ENCODE measurements around the gene TMEM52. TPM values are rescaled to one million over a fixed set of nuclear protein-coding genes. Genes with fewer than 3 reads are reported as not detected.
A peak's percentile ranks its signal among the peaks of the same experiment; 100 is the strongest.

TMEM52 gene
- total RNA-seq, 1 experiment from 2014 or later: 1.2 TPM

DNA sequence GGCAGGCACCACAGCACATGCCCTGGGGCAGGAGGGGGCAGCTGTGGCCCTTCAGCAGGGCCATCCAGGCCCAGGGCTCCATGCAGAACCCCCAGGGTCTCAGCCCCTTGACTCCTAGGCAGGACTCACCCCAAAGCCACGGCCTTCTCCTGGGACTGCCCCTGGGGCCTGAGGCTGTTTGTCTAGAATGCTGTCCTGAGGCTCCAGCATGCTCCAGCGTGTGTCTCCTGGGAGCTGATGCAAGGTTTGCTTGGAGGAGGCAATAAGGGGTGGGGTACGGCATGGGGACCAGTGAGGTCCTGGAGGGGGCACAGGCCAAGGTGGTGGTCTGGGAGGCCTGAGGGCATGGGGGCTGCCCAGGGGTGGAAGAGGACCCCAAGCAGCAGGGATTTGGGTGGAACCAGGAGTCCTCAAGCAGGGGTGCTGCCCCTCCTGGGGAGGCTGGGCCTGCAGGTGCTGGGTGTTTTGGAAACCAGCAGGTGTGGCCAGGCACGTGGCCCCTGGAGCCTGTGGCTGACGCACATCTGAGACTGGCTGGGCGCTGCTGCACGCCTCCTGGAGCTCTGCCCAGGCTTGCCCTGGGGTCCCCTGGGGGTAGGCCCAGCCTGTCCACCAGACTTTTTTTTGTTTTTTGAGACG is 11.9 kb downstream of the TMEM52 start:
- H3K27ac Mint-ChIP-seq (ENCODE audit: low read depth, unreplicated experiment): peak overlapping the region; percentile 78
- TF ChIP-seq, protein P1, sequence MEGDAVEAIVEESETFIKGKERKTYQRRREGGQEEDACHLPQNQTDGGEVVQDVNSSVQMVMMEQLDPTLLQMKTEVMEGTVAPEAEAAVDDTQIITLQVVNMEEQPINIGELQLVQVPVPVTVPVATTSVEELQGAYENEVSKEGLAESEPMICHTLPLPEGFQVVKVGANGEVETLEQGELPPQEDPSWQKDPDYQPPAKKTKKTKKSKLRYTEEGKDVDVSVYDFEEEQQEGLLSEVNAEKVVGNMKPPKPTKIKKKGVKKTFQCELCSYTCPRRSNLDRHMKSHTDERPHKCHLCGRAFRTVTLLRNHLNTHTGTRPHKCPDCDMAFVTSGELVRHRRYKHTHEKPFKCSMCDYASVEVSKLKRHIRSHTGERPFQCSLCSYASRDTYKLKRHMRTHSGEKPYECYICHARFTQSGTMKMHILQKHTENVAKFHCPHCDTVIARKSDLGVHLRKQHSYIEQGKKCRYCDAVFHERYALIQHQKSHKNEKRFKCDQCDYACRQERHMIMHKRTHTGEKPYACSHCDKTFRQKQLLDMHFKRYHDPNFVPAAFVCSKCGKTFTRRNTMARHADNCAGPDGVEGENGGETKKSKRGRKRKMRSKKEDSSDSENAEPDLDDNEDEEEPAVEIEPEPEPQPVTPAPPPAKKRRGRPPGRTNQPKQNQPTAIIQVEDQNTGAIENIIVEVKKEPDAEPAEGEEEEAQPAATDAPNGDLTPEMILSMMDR (IDR thresholded peaks at IDR 0.05; ENCODE audit: unreplicated experiment): no peak
- peaks cover 13% of the 10 kb centered on the region for H3K4me1 Mint-ChIP-seq (ENCODE audit: insufficient read depth, unreplicated experiment)
- no TSS peak for BruUV-seq (replicated peaks)
- peak; percentile 81 for DNase-seq (ENCODE audit: unreplicated experiment)
- peaks cover 5% of the 10 kb centered on the region for H3K36me3 Mint-ChIP-seq (ENCODE audit: insufficient read depth, unreplicated experiment)
- peak overlapping the region; percentile 69 for H3K4me3 Mint-ChIP-seq (ENCODE audit: unreplicated experiment)
- ChIA-PET CTCF (interaction anchor here (0.6 to 4.6 kb wide), 21 partner anchors 9 to 1555 kb away, joined by 3 to 35 read pairs (median 4); no protein-coding TSS in a partner anchor), POLR2A (interaction anchor here (0.6 to 5.2 kb wide), 15 partner anchors 8 to 214 kb away, joined by 3 to 42 read pairs (median 4); partner anchors contain the start of gene NADK)
- intact Hi-C loops (cut with micrococcal nuclease): loop anchor here (2.0 kb wide), 1 partner anchor 126 kb away; no protein-coding TSS in a partner anchor
- no peaks in the 10 kb centered on the region for H3K27me3 Mint-ChIP-seq (ENCODE audit: insufficient read depth, unreplicated experiment)
- H3K9me3 Mint-ChIP-seq (ENCODE audit: unreplicated experiment): no peaks in the 10 kb centered on the region

DNA sequence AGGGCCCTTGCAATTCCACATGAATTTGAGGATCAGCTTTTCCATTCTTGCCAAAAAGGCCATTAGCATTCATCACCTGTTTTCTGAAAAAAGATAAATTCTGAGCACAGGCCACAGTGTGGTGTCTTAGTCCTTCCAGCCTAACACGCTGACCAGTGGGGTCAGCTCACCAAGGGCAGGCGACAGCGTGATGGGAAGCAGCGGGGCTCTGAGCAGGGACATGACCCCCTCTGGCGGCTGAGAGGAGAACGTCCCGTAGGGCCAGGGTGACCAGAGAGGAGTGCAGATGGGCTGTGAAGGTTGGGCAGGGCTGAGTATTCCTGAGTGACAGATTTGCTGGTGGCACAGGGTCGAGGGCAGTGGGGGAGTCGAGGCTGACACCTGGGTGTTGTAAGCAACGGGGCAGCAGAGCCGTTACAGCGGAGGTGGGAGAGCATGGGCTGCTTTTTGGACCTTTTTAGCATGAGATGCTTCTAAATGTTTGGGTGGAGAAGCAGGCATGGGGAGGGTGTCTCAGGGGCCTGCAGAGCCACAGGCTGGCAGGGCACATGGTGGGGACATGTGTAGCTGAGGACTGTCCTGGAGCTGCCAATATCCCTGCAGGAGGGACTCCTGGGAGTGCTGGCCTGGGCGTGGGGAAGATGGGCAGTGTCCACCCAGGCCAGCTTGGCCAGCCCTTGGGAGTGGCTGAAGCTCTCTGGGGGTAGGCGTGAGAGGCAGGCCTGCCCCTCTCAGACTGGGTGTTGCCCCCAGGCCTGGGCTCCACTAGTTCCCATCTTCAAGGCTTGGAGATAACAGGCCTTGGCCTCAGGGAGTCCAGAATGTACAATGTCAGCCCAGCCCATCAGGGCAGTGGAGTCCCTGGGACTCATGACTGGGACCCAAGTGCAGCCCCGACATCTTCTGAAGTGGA is 12.6 kb downstream of the TMEM52 start:
- H3K27ac Mint-ChIP-seq (ENCODE audit: low read depth, unreplicated experiment): peak overlapping the region; percentile 78
- peaks cover 5% of the 10 kb centered on the region for H3K36me3 Mint-ChIP-seq (ENCODE audit: insufficient read depth, unreplicated experiment)
- peak; percentile 83 for DNase-seq (ENCODE audit: unreplicated experiment)
- POLR2A ChIA-PET: interaction anchor here (0.7 to 5.2 kb wide), 16 partner anchors 10 to 148 kb away, joined by 3 to 42 read pairs (median 6); partner anchors contain the start of gene NADK
- no TSS peak for BruUV-seq (replicated peaks)
- H3K4me1 Mint-ChIP-seq (ENCODE audit: insufficient read depth, unreplicated experiment): peaks cover 13% of the 10 kb centered on the region
- H3K27me3 Mint-ChIP-seq (ENCODE audit: insufficient read depth, unreplicated experiment): no peaks in the 10 kb centered on the region
- TF ChIP-seq, protein P1 (IDR thresholded peaks at IDR 0.05; ENCODE audit: unreplicated experiment): peak; percentile 91
- intact Hi-C loops (cut with micrococcal nuclease): loop anchor here (1.0 to 2.0 kb wide), 3 partner anchors 117 to 142 kb away; no protein-coding TSS in a partner anchor
- CTCF ChIA-PET: interaction anchor here (0.6 to 4.6 kb wide), 35 partner anchors 8 to 1556 kb away, joined by 3 to 35 read pairs (median 4); no protein-coding TSS in a partner anchor
- H3K4me3 Mint-ChIP-seq (ENCODE audit: unreplicated experiment): peak overlapping the region; percentile 41
- H3K9me3 Mint-ChIP-seq (ENCODE audit: unreplicated experiment): no peaks in the 10 kb centered on the region

DNA sequence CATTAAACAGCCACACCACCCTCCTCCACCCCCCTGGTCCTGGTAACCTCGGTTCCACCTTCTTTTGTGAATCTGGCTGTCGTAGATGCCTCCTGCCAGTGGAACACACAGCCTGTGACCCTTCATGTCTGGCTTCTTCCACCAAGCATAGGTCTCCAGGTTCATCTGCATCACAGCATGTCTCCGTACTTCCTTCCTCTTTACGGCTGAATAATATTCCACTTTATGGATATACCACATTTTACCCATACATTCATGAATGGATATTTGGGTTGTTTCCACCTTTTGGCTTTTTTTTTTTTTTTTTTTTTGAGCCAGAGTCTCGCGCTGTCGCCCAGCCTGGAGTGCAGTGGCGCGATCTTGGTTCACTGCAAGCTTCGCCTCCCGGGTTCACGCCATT is 15.9 kb downstream of the TMEM52 start:
- Mint-ChIP-seq H3K27me3 (ENCODE audit: insufficient read depth, unreplicated experiment) (no peaks in the 10 kb centered on the region), H3K4me1 (ENCODE audit: insufficient read depth, unreplicated experiment) (peaks cover 8% of the 10 kb centered on the region), H3K9me3 (ENCODE audit: unreplicated experiment) (no peaks in the 10 kb centered on the region), H3K27ac (ENCODE audit: low read depth, unreplicated experiment) (no peak overlapping the region), H3K36me3 (ENCODE audit: insufficient read depth, unreplicated experiment) (peaks cover 5% of the 10 kb centered on the region), H3K4me3 (ENCODE audit: unreplicated experiment) (no peak overlapping the region)
- ChIA-PET CTCF (interaction anchor here (0.7 kb wide), 1 partner anchor 374 kb away, joined by 3 read pairs; no protein-coding TSS in a partner anchor), POLR2A (no interaction called here)
- TF ChIP-seq, protein P1 (IDR thresholded peaks at IDR 0.05; ENCODE audit: unreplicated experiment): no peak
- DNase-seq (ENCODE audit: unreplicated experiment): no peak
- BruUV-seq (replicated peaks): no TSS peak
- intact Hi-C loops (cut with micrococcal nuclease): no loop called here

Measured in MCF 10A (cell line).